22Rv1 (cell line): Measurements from ENCODE around the gene GTF2B.
A peak's percentile ranks its signal among the peaks of the same experiment; 100 is the strongest.
"Not testable (repeated sequence)": the region's sequence is repeated elsewhere in the genome, so short reads cannot be mapped to it uniquely, and the experiment has no call there.

Source experiments
- H3K27ac ChIP-seq: fragments of 450-650 bp; 2 replicates; pipeline ENCODE4 v1.5.1; 2017
- ZFX ChIP-seq: fragments of 450-650 bp; IDR thresholded peaks from 2 replicates; pipeline ENCODE4 v1.6.1; 2017; ENCODE audit warnings: antibody characterized with exemption, borderline replicate concordance
- TF ChIP-seq, protein P1 (sequence below): fragments of 450-650 bp; IDR thresholded peaks from 2 replicates; pipeline ENCODE4 v1.5.1; 2017; ENCODE audit warnings: mild to moderate bottlenecking

GTF2B gene

DNA sequence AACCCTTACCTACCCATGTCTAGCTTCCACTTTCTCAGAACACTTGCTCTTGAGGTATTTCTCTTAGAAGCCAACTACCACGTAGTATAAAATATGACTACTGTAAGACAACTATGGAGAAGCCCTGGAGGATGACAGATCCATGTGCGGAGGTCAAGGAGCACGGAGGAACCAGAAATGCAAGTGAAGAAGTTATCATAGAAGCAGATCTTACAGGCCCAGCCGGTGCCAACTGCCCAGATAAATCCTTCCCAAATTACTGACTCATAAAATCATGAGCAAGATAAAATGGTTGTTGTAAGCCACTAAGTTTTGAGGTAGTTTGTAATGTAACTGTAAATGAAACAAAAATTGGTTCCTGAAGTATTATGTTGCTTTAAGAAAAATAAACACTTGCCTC is 12.6 kb downstream of the GTF2B start:
- TF ChIP-seq, protein P1, sequence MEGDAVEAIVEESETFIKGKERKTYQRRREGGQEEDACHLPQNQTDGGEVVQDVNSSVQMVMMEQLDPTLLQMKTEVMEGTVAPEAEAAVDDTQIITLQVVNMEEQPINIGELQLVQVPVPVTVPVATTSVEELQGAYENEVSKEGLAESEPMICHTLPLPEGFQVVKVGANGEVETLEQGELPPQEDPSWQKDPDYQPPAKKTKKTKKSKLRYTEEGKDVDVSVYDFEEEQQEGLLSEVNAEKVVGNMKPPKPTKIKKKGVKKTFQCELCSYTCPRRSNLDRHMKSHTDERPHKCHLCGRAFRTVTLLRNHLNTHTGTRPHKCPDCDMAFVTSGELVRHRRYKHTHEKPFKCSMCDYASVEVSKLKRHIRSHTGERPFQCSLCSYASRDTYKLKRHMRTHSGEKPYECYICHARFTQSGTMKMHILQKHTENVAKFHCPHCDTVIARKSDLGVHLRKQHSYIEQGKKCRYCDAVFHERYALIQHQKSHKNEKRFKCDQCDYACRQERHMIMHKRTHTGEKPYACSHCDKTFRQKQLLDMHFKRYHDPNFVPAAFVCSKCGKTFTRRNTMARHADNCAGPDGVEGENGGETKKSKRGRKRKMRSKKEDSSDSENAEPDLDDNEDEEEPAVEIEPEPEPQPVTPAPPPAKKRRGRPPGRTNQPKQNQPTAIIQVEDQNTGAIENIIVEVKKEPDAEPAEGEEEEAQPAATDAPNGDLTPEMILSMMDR = no peak
- no peak for TF ChIP-seq ZFX
- H3K27ac ChIP-seq = peak overlapping the region; percentile 33

GRCh38 chr1:88877911-88878310 is 13.5 kb downstream of the GTF2B start:
- peak overlapping the region; percentile 33 for H3K27ac ChIP-seq
- TF ChIP-seq, protein P1 = peak; percentile 21; the same call in 1 of the 2 replicates
- no peak for TF ChIP-seq ZFX

DNA sequence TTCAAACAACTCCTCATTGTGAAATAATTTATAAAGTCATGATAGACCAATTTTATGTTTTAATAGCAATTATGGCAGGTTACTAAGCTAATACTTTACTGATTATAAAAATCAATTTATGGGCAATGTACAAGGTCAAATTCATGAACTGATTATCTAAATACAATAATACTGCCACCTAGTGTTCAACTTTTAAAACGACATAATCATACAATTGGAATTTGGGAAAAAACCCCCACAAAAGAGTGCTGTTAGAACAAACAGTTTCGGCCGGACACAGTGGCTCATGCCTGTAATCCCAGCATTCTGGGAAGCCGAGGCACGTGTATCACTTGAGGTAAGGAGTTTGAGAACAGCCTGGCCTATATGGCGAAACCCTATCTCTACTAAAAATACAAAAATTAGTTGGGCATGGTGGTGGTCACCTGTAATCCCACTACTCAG is 14.0 kb downstream of the GTF2B start:
- TF ChIP-seq ZFX = no peak
- TF ChIP-seq, protein P1 = peak; percentile 72
- H3K27ac ChIP-seq = peak overlapping the region; percentile 33; the same call in 1 of the 2 replicates

DNA sequence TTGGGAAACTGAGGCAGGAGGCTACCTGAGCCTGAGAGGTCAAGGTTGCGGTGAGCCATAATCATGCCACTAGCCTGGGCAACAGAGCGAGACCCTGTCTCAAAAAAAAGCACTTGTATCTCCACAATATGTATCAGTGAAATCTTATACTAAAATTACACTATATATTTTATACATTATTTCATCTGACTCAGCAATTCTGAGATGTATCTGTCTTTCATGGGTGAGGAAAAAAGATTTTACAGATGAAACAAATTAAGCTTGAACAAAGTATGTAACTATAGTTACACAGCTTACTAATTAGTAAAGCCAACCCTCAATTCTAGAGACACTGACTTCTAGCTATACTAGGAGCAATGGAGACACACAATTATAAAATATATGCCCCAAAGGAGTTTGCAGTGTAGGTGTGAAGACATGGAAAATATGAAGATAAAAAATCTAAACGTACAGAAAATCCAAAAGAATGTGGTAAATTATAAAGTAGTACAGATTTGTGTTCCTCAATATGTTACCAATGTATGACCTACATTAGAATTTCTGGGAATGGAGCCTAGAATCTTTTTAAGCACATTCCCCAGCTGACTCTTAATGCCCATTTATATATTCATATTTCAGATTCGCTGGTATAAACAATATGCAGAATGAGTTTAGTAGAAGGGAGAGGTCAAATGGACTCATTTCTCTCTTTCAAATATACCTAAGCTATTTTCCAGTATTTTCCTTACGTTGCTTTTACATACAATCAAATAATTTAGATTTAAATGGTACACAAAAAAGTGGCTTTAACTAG is 14.6 kb downstream of the GTF2B start:
- no peak for TF ChIP-seq ZFX
- TF ChIP-seq, protein P1 = no peak
- H3K27ac ChIP-seq = no peak overlapping the region

- H3K27ac ChIP-seq = no peak overlapping the region
- TF ChIP-seq ZFX = no peak
- TF ChIP-seq, protein P1 = no peak
Measured at GRCh38 chr1:88875595-88875994, 15.8 kb downstream of the GTF2B start.

- no peak overlapping the region for H3K27ac ChIP-seq
- no peak for TF ChIP-seq ZFX
- TF ChIP-seq, protein P1 = no peak
Measured at GRCh38 chr1:88873737-88874349, 17.5 kb downstream of the GTF2B start.

DNA sequence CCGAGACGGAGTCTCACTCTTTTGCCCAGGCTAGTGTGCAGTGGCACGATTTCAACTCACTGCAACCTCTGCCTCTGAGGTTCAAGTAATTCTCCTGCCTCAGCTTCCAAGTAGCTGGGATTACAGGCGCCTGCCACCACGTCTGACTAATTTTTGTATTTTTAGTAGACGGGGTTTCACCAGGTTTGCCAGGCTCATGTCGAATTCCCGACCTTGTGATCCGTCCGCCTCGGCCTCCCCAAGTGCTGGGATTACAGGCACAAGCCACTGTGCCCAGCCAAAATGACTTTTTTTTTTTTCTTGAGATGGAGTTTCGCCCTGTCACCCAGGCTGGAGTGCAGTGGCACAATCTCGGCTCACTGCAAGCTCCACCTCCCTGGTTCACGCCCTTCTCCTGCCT is 21.7 kb downstream of the GTF2B start:
- H3K27ac ChIP-seq = not testable (repeated sequence)
